AG08396 (cell line): Measurements from ENCODE around the gene AFM.
"Not testable (repeated sequence)": the region's sequence is repeated elsewhere in the genome, so short reads cannot be mapped to it uniquely, and the experiment has no call there.

Experiments used
- DNase-seq: peaks from one replicate; pipeline ENCODE4 v3.0.0; 2012; ENCODE audit warnings: low spot score, mixed read lengths

The AFM gene

DNA sequence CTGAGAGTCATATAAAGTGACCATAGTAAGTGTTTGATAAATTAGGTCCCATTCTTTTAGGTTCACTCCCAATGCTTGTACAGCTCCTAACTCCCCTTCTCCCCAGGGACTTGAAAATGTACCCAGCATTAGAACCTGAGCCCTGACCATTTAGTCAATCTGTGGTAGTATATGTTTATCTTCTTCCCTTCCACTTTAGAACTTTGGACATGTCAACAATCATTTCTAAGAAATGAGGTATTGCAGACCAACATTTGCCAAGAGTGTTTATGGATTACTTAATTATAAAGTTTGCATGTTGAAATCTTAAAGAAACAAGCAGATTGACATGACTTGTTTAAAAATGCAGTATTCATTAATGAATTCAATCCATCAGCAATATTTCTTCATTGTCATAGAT, 26.0 kb downstream of the AFM start:
- no peak for DNase-seq

DNA sequence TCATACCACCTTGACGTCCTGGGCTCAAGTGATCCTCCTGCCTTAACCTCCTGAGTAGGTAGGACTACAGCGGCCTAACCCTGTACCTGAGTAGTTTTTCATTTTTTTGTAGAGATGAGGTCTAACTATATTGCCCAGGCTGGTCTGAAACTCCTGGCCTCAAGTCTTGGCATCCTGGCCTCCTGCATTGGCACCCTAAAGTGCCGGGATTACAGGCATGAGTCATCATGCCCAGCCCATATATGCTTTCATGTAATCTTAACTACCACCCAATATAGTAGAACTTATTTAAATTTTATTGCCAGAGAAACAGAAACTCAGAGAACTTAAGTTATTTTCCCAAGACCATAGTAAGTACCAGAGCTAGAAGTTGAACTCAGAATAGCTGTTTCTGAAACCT, 27.1 kb downstream of the AFM start:
- DNase-seq: no peak

DNA sequence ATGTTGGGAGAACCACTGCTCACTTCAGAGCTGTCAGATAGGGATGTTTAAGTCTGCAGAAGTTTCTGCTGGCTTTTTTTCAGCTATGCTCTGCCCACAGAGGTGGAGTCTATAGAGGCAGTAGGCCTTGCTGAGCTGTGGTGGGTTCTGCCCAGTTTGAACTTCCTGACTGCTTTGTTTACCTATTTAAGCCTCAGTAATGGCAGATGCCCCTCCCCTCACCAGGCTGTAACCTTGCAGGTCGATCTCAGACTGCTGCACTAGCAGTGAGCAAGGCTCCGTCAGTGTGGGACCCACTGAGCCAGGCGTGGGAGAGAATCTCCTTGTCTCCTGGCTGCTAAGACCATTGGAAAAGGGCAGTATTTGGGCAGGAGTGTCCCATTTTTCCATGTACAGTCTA, 36.8 kb downstream of the AFM start:
- no peak for DNase-seq

DNA sequence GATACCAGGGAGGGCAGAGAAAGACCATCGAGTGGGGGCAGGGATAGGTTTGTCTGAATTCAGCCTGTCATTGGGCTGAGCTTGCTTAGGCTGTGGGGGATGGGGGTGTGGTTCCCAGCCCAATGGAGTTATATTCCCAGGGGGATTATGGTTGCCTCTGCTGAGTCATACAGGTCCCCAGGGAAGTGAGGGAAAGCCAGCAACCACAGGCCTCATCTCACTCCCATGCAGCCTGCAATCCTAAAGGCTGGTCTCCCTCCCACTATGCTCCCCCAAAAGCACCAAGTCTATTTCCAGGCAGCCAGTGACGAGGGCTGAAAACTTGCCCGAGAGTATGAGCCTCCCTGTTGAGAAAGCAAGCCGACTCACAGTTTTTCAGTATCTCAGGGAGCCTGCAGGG, 39.3 kb downstream of the AFM start:
- DNase-seq: no peak

DNA sequence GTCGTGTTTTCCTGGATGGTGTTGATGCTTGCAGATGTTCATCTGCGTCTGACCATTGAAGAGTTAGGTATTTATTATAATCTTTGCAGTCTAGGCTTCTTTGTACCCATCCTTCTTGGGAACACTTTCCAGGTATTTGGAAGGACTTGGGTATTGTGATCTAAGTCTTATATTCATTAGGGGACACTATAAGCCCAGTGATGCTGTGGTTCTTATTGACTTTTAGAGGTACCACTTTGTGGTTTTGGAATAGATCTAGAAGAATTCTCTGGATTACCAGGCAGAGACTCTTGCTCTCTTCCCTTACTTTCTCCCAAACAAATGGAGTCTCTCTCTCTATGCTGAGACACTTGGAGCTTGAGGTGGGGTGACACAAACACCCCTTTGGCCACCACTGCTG, 41.6 kb downstream of the AFM start:
- no peak for DNase-seq

DNA sequence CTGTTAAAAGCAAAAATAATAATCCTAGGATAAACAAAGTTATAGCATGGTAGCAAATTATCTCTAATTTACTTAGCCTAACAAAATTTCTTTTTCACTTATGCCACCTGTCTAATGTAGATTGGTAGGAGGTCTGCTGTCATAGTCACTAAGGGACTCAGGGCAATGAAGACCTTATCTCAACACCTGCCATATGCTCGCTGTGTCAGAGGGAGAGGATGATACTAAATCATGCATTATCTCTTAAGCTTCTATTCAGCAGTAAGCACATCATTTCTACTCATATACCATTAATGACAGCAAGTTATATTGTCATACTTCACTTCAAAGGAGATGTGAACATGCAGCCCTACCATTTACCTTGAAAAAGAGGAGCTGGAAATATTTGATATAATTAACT, 44.1 kb downstream of the AFM start:
- DNase-seq: no peak

DNA sequence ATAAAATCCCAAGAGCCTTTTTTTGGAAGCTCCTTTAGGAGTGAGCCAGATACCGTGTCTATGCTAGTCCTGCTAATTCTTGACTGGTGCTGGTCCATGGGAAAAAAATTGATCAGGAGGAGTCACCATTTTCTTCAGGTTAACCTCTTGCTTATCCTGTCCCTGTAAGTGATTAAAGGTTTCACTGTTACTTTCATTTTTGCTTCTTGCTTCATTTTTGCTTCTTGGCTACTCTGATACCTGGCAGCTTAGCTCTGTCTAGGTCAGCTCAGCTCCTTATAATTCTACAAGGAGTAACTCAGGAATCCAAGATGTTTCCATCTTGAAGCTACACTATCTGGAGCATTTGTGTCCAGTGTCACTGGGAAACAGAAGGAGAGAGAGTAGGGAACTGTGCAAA, 45.7 kb downstream of the AFM start:
- no peak for DNase-seq

DNA sequence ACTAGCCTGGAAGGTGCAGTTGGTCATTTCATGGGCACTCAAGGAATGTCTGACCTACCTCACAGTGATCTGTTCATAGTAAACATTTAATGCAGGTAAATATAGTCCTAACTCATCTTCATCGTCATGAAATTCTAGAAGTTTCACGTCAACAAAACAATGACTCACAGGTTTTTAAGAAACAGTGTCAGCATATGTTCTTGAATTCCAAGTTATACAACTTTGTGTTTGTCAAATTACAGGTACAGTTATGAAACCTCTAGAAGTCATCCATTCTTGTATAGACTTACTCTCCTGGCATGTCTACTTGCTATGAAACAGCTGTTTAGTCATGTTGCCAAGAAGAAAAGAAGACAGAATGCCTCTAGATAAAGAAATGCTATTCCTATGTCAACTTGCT, 46.6 kb downstream of the AFM start:
- DNase-seq: no peak

DNA sequence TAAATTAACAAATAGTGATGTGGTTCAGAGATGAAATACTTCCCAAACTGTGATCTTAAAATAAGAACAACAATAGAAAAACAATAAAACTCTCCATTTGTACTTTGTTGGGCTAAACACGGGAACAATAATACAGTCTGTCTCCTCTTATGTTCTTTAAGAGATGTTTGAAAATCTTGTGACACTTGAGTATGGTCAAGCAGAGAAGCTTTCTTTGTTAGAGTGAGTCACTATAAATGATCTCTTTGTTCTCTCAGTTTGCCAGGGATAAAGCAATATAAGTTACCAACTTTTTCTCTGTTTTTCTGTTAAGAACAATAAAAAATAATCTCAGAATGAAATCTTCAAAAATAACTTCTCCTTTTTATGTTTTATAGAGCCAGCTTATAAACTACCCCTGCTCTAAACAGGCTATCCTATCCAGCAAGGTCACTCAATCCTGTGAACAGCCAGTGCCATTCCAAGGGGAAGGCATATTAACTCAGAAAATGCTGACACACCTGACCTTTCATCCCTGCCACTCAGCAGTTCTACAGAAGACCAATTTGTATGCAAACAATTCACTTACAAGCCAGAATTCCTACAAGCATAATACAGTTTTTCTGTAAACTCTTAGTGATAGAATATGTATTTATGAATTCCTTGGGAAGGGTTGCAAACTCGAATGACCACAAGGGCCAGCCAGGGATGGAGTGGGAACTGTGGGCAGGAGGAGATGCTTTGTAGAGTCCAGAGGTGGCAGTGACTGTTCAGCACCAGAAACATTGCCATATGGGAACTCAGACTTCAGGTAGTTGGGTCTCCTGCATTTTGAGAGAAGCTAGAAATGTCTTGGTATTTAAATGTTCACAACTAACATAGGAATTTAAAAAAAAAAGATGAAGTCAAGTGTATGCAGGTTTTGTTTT, 52.2 kb downstream of the AFM start:
- no peak for DNase-seq

DNA sequence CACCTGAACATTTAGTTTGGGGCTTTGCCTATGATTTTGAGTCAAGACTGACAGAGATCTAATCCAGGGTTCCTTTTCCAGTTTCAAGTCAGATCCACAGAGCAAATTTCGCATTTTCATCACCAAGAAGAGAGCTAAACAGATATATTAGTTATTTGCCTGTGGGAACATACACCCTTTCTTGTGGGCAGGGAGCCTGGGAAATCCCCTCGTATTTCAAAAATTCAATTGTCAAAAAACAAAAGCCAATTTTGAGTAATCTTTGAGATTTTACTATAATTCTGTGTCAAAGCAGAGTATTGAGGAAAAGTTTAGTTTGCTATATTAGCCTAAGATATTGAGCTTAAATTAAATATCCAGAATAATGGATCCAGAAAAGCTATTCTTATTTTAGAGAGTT, 56.6 kb downstream of the AFM start:
- DNase-seq: no peak

DNA sequence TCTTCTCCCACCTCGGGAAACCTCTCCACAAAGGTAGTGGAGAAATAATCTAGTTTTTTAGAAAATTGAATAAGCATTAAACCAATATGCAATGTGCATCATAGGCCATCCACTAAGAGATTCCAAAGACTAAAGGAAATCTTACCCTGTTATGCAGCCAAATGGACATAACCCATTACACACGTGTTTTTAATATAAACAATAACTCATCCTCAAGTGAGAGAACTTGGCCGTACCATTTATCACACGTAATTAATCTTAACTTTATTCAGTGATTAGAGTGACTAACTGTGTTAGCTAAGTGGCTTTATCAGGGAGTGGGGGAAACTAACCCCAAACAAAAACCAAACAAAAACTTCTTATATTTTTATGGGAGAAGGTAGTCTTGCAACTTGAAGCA, 57.8 kb downstream of the AFM start:
- no peak for DNase-seq

DNA sequence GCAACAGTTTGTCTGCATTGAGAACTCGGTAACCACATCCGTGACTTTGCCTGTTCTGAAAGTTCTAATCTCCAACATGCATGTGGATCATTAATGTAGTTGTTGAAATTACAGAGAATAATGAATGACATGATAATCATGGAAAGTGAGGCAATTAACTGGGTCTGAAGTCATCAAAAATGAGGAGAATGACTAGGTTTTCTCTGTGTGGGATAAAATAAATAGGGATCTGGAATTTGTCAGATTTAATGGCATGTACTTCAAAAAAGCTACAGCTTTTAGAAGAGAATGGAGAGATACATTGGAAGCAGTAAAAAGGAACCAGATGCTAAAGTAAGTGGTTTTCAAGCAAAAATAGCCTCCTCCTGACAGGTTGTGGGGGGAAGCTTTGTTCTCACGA, 59.3 kb downstream of the AFM start:
- no peak for DNase-seq

DNA sequence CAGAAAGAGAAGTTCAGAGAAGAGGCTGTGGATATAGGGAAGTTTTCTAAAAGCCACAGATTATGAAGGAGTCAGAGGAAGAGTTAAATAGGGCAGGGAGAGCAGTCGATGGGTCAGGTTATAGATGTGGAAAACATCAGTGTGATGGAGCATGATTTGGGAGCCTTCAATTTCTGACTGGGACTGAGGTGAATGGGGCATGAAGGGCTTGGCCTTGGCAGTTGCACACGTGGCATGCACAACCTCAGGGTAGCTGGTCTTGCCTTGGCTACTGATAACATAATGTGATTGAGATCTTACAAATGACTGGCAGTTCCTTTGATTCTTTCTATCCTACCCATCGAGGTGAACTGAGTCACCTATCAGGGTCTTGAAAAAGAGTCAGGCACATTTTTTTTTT, 59.7 kb downstream of the AFM start:
- no peak for DNase-seq

DNA sequence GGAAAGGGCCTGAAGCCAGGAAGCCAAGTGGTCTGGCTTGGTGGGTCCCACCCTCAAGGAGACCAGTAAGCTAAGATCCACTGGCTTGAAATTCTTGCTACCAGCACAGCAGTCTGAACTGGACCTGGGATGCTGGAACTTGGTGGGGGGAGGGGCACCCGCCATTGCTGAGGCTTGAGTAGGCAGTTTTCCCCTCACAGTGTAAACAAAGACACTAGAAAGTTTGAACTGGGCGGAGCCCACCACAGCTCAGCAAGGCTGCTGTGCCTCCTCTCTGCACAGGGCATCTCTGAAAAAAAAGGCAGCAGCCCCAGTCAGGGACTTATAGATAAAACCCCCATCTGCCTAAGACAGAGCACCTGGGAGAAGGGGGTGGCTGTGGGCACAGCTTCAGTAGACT, 63.1 kb downstream of the AFM start:
- DNase-seq: no peak

DNA sequence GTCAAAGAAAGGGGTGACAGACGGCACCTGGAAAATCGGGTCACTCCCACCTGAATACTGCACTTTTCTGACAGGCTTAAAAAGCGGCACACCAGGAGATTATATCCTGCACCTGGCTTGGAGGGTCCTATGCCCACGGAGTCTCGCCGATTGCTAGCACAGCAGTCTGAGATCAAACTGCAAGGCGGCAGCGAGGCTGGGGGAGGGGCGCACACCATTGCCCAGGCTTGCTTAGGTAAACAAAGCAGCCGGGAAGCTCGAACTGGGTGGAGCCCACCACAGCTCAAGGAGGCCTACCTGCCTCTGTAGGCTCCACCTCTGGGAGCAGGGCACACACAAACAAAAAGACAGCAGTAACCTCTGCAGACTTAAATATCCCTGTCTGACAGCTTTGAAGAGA, 69.3 kb downstream of the AFM start:
- DNase-seq: not testable (repeated sequence)
